NCI-H1417 (cell line): ENCODE measurements around the gene POMGNT2.
A peak's percentile ranks its signal among the peaks of the same experiment; 100 is the strongest.

Experiments
- DNase-seq, 3 experiments: peaks; one replicate each; lab custom pipeline; 2025; lab: John Stamatoyannopoulos, UW

The POMGNT2 gene

GRCh38 chr3:43102773-43103480 lies 3.0 kb downstream of the POMGNT2 start:
- peak; percentile 36 to 79 (median 45) for DNase-seq

- no peak for DNase-seq
Observed at GRCh38 chr3:43098761-43099160, 7.1 kb downstream of the POMGNT2 start.

GRCh38 chr3:43097400-43098080 lies 8.3 kb downstream of the POMGNT2 start:
- DNase-seq, result no peak

- DNase-seq, result no peak
Observed at GRCh38 chr3:43096761-43097160, 9.1 kb downstream of the POMGNT2 start.

- no peak for DNase-seq
Observed at GRCh38 chr3:43095370-43095769, 10.5 kb downstream of the POMGNT2 start.

- DNase-seq, result peak in 2 of 3 experiments; percentile 14 to 48
Observed at GRCh38 chr3:43094851-43095250, 11.0 kb downstream of the POMGNT2 start.

GRCh38 chr3:43094381-43094780 lies 11.5 kb downstream of the POMGNT2 start:
- DNase-seq, result no peak

GRCh38 chr3:43093974-43094373 lies 11.9 kb downstream of the POMGNT2 start:
- DNase-seq, result no peak

- DNase-seq, result no peak
Observed at GRCh38 chr3:43093006-43093405, 12.9 kb downstream of the POMGNT2 start.

- no peak for DNase-seq
Observed at GRCh38 chr3:43091481-43091880, 14.4 kb downstream of the POMGNT2 start.

GRCh38 chr3:43090238-43090637 lies 15.6 kb downstream of the POMGNT2 start:
- no peak for DNase-seq

GRCh38 chr3:43089081-43089480 lies 16.8 kb downstream of the POMGNT2 start:
- no peak for DNase-seq

- no peak for DNase-seq
Observed at GRCh38 chr3:43087249-43087776, 18.6 kb downstream of the POMGNT2 start.

GRCh38 chr3:43086460-43087165 lies 19.3 kb downstream of the POMGNT2 start:
- no peak for DNase-seq

GRCh38 chr3:43082457-43082856 lies 23.4 kb downstream of the POMGNT2 start:
- no peak for DNase-seq

- no peak for DNase-seq
Observed at GRCh38 chr3:43081796-43082195, 24.1 kb downstream of the POMGNT2 start.

- DNase-seq, result no peak
Observed at GRCh38 chr3:43080726-43081568, 24.9 kb downstream of the POMGNT2 start.

GRCh38 chr3:43079536-43080332 lies 26.1 kb downstream of the POMGNT2 start:
- DNase-seq, result no peak

- no peak for DNase-seq
Observed at GRCh38 chr3:43077707-43078106, 28.2 kb downstream of the POMGNT2 start.

- DNase-seq, result no peak
Observed at GRCh38 chr3:43077261-43077660, 28.6 kb downstream of the POMGNT2 start.

GRCh38 chr3:43076857-43077256 lies 29.0 kb downstream of the POMGNT2 start:
- DNase-seq, result no peak
